ENCODE measurements around the gene TMEM19. TPM values are rescaled to one million over a fixed set of nuclear protein-coding genes. Genes with fewer than 3 reads are reported as not detected.
"Not testable (repeated sequence)": the region's sequence is repeated elsewhere in the genome, so short reads cannot be mapped to it uniquely, and the experiment has no call there.

The TMEM19 gene
- total RNA-seq, 1 donor from 2014 or later, result 31.4 TPM

DNA sequence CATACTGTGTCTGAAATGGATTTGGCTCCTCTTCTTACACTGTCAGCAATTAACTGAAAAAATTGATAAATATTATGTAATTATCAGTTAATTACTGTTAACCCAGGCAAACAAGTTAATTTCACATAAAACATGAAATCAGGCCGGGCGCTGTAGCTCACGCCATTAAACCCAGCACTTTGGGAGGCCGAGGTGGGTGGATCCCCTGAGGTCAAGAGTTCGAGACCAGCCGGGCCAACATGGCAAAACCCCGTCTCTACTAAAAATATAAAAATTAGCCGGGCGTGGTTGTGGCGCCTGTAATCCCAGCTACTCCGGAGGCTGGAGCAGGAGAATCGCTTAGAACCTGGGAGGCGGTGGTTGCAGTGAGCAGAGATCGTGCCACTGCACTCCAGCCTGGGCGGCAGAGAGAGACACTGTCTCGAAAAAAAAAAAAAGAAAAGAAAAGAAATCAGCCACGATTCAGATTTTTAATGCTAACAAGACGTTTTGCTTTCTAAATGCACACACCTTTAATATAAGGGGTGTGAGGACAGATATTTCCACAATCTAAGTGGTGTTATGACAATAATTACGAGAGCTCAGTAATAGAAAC, 473 bp upstream of the TMEM19 start:
- no peak for DNase-seq
- Histone ChIP-seq H3K4me1 (peaks cover 19% of the 10 kb centered on the region), H3K4me3 (peak overlapping the region; percentile 63), H3K9me3 (no peaks in the 10 kb centered on the region), H3K27ac (peak overlapping the region; percentile 76), H3K36me3 (no peaks in the 10 kb centered on the region), H3K27me3 (ENCODE audit: low read depth) (no peaks in the 10 kb centered on the region)
- intact Hi-C loops (cut with DNase I), result no loop called here
- ATAC-seq, result no peak
- TF ChIP-seq, protein P1, sequence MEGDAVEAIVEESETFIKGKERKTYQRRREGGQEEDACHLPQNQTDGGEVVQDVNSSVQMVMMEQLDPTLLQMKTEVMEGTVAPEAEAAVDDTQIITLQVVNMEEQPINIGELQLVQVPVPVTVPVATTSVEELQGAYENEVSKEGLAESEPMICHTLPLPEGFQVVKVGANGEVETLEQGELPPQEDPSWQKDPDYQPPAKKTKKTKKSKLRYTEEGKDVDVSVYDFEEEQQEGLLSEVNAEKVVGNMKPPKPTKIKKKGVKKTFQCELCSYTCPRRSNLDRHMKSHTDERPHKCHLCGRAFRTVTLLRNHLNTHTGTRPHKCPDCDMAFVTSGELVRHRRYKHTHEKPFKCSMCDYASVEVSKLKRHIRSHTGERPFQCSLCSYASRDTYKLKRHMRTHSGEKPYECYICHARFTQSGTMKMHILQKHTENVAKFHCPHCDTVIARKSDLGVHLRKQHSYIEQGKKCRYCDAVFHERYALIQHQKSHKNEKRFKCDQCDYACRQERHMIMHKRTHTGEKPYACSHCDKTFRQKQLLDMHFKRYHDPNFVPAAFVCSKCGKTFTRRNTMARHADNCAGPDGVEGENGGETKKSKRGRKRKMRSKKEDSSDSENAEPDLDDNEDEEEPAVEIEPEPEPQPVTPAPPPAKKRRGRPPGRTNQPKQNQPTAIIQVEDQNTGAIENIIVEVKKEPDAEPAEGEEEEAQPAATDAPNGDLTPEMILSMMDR (IDR thresholded peaks at IDR 0.05), result no peak

DNA sequence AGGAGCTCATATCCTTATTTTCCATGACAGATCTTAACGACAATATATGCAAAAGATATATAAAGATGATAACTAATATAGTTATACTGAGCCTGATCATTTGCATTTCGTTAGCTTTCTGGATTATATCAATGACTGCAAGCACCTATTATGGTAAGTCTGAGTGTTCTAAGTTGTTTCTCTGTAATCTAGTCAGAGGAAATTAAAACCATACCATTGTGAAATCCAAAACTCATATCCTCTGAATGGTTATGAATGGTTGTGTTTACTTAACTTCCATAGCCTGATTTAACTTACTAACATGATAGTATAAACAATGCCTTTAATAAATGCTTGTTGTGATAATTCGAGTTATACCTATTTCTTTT, 760 bp downstream of the TMEM19 start:
- Histone ChIP-seq H3K4me3 (peak overlapping the region; percentile 63), H3K4me1 (peaks cover 19% of the 10 kb centered on the region), H3K27me3 (ENCODE audit: low read depth) (no peaks in the 10 kb centered on the region), H3K9me3 (no peaks in the 10 kb centered on the region), H3K27ac (peak overlapping the region; percentile 76), H3K36me3 (no peaks in the 10 kb centered on the region)
- DNase-seq (no peak), ATAC-seq (no peak)
- TF ChIP-seq, protein P1 (IDR thresholded peaks at IDR 0.05), result no peak
- intact Hi-C loops (cut with DNase I), result no loop called here

DNA sequence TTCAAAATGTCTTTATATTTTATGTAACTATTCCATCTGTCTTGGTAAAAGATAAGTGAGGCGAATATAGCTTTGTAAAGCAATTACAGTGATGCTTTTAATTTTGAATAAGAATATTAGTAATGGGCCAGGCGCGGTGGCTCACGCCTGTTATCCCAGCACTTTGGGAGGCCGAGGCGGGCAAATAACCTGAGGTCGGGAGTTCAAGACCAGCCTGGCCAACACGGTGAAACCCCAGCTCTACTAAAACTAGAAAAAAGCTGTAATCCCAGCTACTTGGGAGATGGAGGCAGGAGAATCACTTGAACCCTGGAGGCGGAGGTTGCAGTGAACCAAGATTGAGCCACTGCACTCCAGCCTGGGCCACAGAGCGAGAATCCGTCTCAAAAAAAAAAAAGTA, 1.3 kb downstream of the TMEM19 start:
- ATAC-seq; H3K27me3 ChIP-seq (ENCODE audit: low read depth); DNase-seq; intact Hi-C loops (cut with DNase I); H3K27ac ChIP-seq; H3K9me3 ChIP-seq; H3K36me3 ChIP-seq: not testable (repeated sequence)
- Histone ChIP-seq H3K4me1 (peaks cover 19% of the 10 kb centered on the region), H3K4me3 (peak overlapping the region; percentile 63)

DNA sequence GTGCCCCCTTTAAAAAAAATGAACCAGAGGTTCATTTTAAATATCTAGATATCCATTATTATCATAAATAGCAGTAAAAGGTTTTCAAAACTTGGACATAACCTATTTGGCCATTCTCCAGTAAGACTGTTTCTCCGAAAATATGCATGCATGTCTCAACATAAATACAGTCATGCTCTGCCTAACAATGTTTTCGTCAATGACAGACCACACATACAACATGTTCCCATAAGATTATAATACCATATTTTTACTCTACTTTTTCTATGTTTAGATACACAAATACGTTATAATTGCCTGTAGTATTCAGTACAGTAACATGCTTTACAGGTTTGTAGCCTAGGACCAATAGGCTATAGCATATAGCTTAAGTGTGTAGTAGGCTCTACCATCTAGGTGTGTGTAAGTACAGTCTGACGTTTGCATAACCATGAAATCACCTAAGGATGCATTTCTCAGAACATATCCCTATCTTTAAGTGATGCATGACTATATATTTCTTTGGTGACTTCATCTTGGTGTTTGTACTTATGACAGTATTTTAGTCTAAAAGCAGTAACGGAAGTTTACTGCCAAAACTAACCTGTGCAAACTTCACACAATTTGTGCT, 3.2 kb downstream of the TMEM19 start:
- H3K27ac ChIP-seq, result no peak overlapping the region
- no peaks in the 10 kb centered on the region for H3K9me3 ChIP-seq
- H3K27me3 ChIP-seq (ENCODE audit: low read depth), result no peaks in the 10 kb centered on the region
- intact Hi-C loops (cut with DNase I), result no loop called here
- TF ChIP-seq, protein P1 (IDR thresholded peaks at IDR 0.05), result no peak
- H3K4me3 ChIP-seq, result no peak overlapping the region
- DNase-seq (no peak), ATAC-seq (no peak)
- peaks cover 19% of the 10 kb centered on the region for H3K4me1 ChIP-seq
- H3K36me3 ChIP-seq, result no peaks in the 10 kb centered on the region

DNA sequence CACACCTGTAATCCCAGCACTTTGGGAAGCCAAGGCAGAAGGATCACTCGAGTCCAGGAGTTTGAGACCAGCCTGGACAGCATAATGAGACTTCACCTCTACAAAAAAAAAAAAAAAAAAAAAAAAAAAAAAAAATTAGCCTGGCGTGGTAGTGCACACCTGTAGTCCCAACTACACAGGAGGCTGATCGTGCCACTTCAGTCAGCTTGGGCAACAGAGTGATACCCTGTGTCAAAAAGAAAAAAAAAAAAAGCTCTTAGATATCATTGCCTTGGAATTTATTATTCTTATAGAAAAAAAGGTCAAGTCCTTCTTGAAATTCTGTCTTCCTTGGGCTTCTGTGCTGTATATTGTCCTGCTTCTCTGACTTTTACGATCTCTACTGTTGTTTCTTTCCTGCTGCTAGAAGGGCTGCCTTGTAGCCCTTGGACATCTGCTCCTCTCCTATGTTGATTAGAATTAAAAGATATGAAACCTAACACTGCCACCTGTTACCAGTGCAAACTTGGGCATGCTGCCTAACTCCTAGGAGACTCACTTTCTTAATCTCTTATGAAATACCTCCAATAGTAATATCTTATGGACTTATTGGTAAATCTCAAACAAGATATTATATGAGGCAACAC, 5.7 kb downstream of the TMEM19 start:
- H3K27ac ChIP-seq, result no peak overlapping the region
- H3K4me3 ChIP-seq, result no peak overlapping the region
- H3K27me3 ChIP-seq (ENCODE audit: low read depth), result no peaks in the 10 kb centered on the region
- intact Hi-C loops (cut with DNase I), result no loop called here
- TF ChIP-seq, protein P1 (IDR thresholded peaks at IDR 0.05), result no peak
- no peaks in the 10 kb centered on the region for H3K9me3 ChIP-seq
- peaks cover 19% of the 10 kb centered on the region for H3K4me1 ChIP-seq
- ATAC-seq, result no peak
- peaks cover 10% of the 10 kb centered on the region for H3K36me3 ChIP-seq
- DNase-seq, result no peak

DNA sequence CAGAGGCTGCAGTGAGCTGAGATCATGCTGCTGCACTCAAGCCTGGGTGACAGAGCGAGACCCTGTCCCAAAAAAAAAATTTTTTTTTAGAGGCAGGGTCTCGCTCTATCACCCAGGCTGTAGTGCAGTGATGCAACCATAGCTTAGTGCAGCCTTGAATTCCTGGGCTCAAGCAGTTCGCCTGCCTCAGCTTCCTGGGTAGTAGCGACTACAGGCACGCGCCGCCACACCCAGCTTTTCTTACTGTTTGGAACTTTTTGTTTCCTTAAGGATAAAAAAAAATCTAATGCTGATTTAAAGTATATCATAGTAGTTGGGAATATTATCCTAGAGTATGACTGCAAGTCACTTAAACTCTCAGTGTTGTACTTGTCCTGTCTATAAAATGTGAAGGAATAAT, 7.2 kb downstream of the TMEM19 start:
- no peak overlapping the region for H3K4me3 ChIP-seq

DNA sequence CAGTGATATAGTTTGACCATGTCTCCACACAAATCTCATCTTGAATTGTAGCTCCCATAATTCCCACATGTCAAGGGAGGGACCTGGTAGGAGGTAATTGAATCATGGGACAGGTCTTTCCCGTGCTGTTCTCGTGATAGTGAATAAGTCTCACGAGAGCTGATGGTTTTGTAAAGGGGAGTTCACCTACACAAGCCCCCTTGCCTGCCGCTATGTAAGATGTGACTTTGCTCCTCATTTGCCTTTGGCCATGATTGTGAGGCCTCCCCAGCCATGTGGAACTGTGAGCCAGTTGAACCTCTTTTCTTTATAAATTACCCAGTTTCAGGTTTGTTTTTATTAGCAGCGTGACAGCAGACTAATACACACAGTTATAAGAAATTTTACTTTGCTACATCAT, 7.8 kb downstream of the TMEM19 start:
- H3K4me1 ChIP-seq; H3K27ac ChIP-seq; H3K9me3 ChIP-seq; H3K27me3 ChIP-seq (ENCODE audit: low read depth); H3K4me3 ChIP-seq; ATAC-seq; DNase-seq; intact Hi-C loops (cut with DNase I): not testable (repeated sequence)
- H3K36me3 ChIP-seq, result peaks cover 28% of the 10 kb centered on the region

More for the DNA sequence above, 7.2 kb downstream of the TMEM19 start:
- intact Hi-C loops (cut with DNase I), result no loop called here
- peaks cover 23% of the 10 kb centered on the region for H3K36me3 ChIP-seq
- H3K9me3 ChIP-seq, result no peaks in the 10 kb centered on the region
- ATAC-seq (no peak), DNase-seq (no peak)
- H3K27me3 ChIP-seq (ENCODE audit: low read depth), result no peaks in the 10 kb centered on the region
- H3K4me1 ChIP-seq, result peaks cover 5% of the 10 kb centered on the region
- no peak overlapping the region for H3K27ac ChIP-seq
- TF ChIP-seq, protein P1 (IDR thresholded peaks at IDR 0.05), result no peak
